ENCODE data around the gene GPC3. TPM values are rescaled to one million over a fixed set of nuclear protein-coding genes. Genes with fewer than 3 reads are reported as not detected.

GPC3 gene
- polyA plus RNA-seq, 2 of the 4 experiments (the other 2 are of a cell fraction): not detected

- POLR2A ChIA-PET: no interaction called here
- no peak for FAIRE-seq
Measured at GRCh38 chrX:133604801-133605200, 380.6 kb downstream of the GPC3 start.

GRCh38 chrX:133602881-133603280, 382.5 kb downstream of the GPC3 start:
- DNase-seq (ENCODE audit: low read depth in 1 of 2, low spot score in 1 of 2) (no peak), FAIRE-seq (no peak), ATAC-seq (no peak)
- 3% methylated on average over 4 of the region's 4 CpGs for WGBS (ENCODE audit: missing lambda C conversion rate)
- Histone ChIP-seq H3K4me2 (no peak overlapping the region), H3K4me3 (no peak overlapping the region), H3K4me1 (no peaks in the 10 kb centered on the region), H3K27ac (no peak overlapping the region), H3K9me3 (no peaks in the 10 kb centered on the region)
- ChIA-PET POLR2A (no interaction called here), CTCF (no interaction called here)
- no peak for TF ChIP-seq HOXA7 (CRISPR knock-in tag; IDR thresholded peaks at IDR 0.05)
- peak; percentile 39 for TF ChIP-seq MAFK (IDR thresholded peaks at IDR 0.05; ENCODE audit: partially characterized antibody)

More at GRCh38 chrX:133604801-133605200, 380.6 kb downstream of the GPC3 start:
- DNase-seq (ENCODE audit: low read depth in 1 of 2, low spot score in 1 of 2): no peak
- Histone ChIP-seq H3K4me1 (no peaks in the 10 kb centered on the region), H3K4me3 (no peak overlapping the region), H3K9me3 (no peaks in the 10 kb centered on the region), H3K4me2 (no peak overlapping the region), H3K27ac (no peak overlapping the region)
- ATAC-seq: no peak
- 26% methylated on average over 7 of the region's 7 CpGs for WGBS (ENCODE audit: missing lambda C conversion rate)
- CTCF ChIA-PET: no interaction called here
- TF ChIP-seq POLR2AphosphoS2 (conservative IDR thresholded peaks at IDR 0.05; ENCODE audit: low read length): no peak
- TF ChIP-seq CBX8 (IDR thresholded peaks at IDR 0.05): no peak
- no peak for TF ChIP-seq PHF8 (IDR thresholded peaks at IDR 0.05; ENCODE audit: borderline replicate concordance, low read depth)
- no peak for TF ChIP-seq RARB (CRISPR knock-in tag; IDR thresholded peaks at IDR 0.05)
- TF ChIP-seq ATOH8 (CRISPR knock-in tag; IDR thresholded peaks at IDR 0.05; ENCODE audit: low read depth): no peak
- TF ChIP-seq REST (IDR thresholded peaks at IDR 0.05): no peak
- TF ChIP-seq RAD21 (conservative IDR thresholded peaks at IDR 0.05 in 1 of 2, IDR thresholded peaks at IDR 0.05 in 1 of 2): no peak
- no peak for TF ChIP-seq NFE2L2 (conservative IDR thresholded peaks at IDR 0.05; ENCODE audit: low read length)
- no peak for TF ChIP-seq EP300 (IDR thresholded peaks at IDR 0.05)
- TF ChIP-seq ZFP36 (IDR thresholded peaks at IDR 0.05; ENCODE audit: borderline replicate concordance, partially characterized antibody): no peak

GRCh38 chrX:133601116-133601515, 384.3 kb downstream of the GPC3 start:
- Histone ChIP-seq H3K4me1 (no peaks in the 10 kb centered on the region), H3K27ac (no peak overlapping the region), H3K9me3 (no peaks in the 10 kb centered on the region), H3K4me3 (no peak overlapping the region), H3K4me2 (no peak overlapping the region)
- POLR2A ChIA-PET: no interaction called here
- FAIRE-seq (no peak), ATAC-seq (no peak), DNase-seq (ENCODE audit: low read depth in 1 of 2, low spot score in 1 of 2) (no peak)
- TF ChIP-seq HDAC2 (IDR thresholded peaks at IDR 0.05) (no peak), FOXS1 (CRISPR knock-in tag; IDR thresholded peaks at IDR 0.05) (no peak), MAFK (IDR thresholded peaks at IDR 0.05; ENCODE audit: partially characterized antibody) (peak; percentile 54)
- WGBS (ENCODE audit: missing lambda C conversion rate): 47% methylated on average over 4 of the region's 4 CpGs
- CTCF ChIA-PET: interaction anchor here (0.5 kb wide), 1 partner anchor 700 kb away, joined by 3 read pairs; no protein-coding TSS in a partner anchor

GRCh38 chrX:133600536-133600935, 384.9 kb downstream of the GPC3 start:
- ChIA-PET CTCF (interaction anchor here (0.5 kb wide), 1 partner anchor 700 kb away, joined by 3 read pairs; no protein-coding TSS in a partner anchor), POLR2A (no interaction called here)
- ATAC-seq (no peak), DNase-seq (ENCODE audit: low read depth in 1 of 2, low spot score in 1 of 2) (no peak), FAIRE-seq (no peak)
- H3K9me3 ChIP-seq: no peaks in the 10 kb centered on the region
- no peak overlapping the region for H3K4me3 ChIP-seq
- no peak overlapping the region for H3K27ac ChIP-seq
- TF ChIP-seq KDM1A (IDR thresholded peaks at IDR 0.05; ENCODE audit: low read depth) (no peak), USF2 (IDR thresholded peaks at IDR 0.05) (no peak)
- 6% methylated on average over 1 of the region's 1 CpG for WGBS (ENCODE audit: missing lambda C conversion rate)
- no peaks in the 10 kb centered on the region for H3K4me1 ChIP-seq
- no peak overlapping the region for H3K4me2 ChIP-seq
